Peyer's patch (tissue), 4 donors: ENCODE measurements around the gene RPS16. TPM values are rescaled to one million over a fixed set of nuclear protein-coding genes. Genes with fewer than 3 reads are reported as not detected.

Source experiments
- DNase-seq, 3 donors: peaks; one replicate each; pipeline ENCODE4 v3.0.0-alpha.2; 2017 to 2019
- H3K27ac ChIP-seq, 4 donors: fragments of 200-600 bp; sonication (generic); one replicate each; pipeline ENCODE4 v1.5.1; 2016 to 2019
- H3K27me3 ChIP-seq, 2 donors: fragments of 200-600 bp; sonication (generic); one replicate each; pipeline ENCODE4 v1.5.1; 2019
- H3K36me3 ChIP-seq, 3 donors: fragments of 200-600 bp; sonication (generic); one replicate each; pipeline ENCODE4 v1.5.1; 2016 to 2019
- H3K4me1 ChIP-seq, 4 donors: fragments of 200-600 bp; sonication (generic); one replicate each; pipeline ENCODE4 v1.5.1; 2016 to 2019
- H3K4me3 ChIP-seq, 4 donors: fragments of 200-600 bp; sonication (generic); 1 replicate in 3 of 4; 2 replicates in 1 of 4; pipeline ENCODE4 v1.5.1; 2016 to 2019; ENCODE audit warnings: mild to moderate bottlenecking in 1 of 4
- H3K9me3 ChIP-seq, 4 donors: fragments of 200-600 bp; sonication (generic); one replicate each; pipeline ENCODE4 v1.5.1; 2016 to 2019; ENCODE audit warnings: mild to moderate bottlenecking in 1 of 4
- CTCF ChIP-seq, 6 experiments: fragments of 450-650 bp in 4 of 6; fragments of 200-600 bp in 2 of 6; sonication (generic) in 1 of 6; IDR thresholded peaks; one replicate each; pipeline ENCODE4 v1.5.1; 2017 to 2019; ENCODE audit warnings: antibody characterized with exemption in 6 of 6, mild to moderate bottlenecking in 3 of 6, moderate library complexity in 1 of 6
- POLR2A ChIP-seq, 2 donors: fragments of 450-650 bp; IDR thresholded peaks; one replicate each; pipeline ENCODE4 v1.5.1; 2017; ENCODE audit warnings: antibody characterized with exemption in 2 of 2, mild to moderate bottlenecking in 2 of 2, moderate library complexity in 2 of 2
- total RNA-seq, 4 donors: library from RNA; depleted of rRNA; stranded (reverse); fragments of >200 nt; gene quantifications; one replicate each; pipeline ENCODE4 v1.1.0, GENCODE V29; 2016

RPS16 gene
- total RNA-seq, 4 donors from 2014 or later, result 443 to 1,406 (median 686) TPM

DNA sequence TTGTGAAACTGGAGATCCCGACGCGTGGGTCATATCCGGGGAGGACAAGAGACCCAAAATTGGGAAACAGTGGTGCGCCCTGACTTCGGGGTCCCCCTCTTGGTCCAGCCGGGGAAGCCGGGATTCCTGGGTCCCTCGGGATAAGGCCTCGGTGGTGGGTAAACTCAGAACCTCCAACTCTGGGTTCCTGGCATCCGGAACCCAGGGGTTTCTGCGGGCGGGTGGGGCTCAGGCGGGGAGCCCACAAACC is 28.4 kb downstream of the RPS16 start:
- Histone ChIP-seq H3K4me3 (peak overlapping the region; percentile 78 to 96 (median 92)), H3K27me3 (no peaks in the 10 kb centered on the region), H3K27ac (peak overlapping the region; percentile 98 to 100 (median 100)), H3K36me3 (peaks cover 0 to 20% (median 4%) of the 10 kb centered on the region in 3 donors), H3K9me3 (no peaks in the 10 kb centered on the region), H3K4me1 (peaks cover 0 to 42% (median 31%) of the 10 kb centered on the region in 4 donors)
- DNase-seq, result no peak
- TF ChIP-seq POLR2A (IDR thresholded peaks at IDR 0.05) (no peak), CTCF (IDR thresholded peaks at IDR 0.05) (no peak)

DNA sequence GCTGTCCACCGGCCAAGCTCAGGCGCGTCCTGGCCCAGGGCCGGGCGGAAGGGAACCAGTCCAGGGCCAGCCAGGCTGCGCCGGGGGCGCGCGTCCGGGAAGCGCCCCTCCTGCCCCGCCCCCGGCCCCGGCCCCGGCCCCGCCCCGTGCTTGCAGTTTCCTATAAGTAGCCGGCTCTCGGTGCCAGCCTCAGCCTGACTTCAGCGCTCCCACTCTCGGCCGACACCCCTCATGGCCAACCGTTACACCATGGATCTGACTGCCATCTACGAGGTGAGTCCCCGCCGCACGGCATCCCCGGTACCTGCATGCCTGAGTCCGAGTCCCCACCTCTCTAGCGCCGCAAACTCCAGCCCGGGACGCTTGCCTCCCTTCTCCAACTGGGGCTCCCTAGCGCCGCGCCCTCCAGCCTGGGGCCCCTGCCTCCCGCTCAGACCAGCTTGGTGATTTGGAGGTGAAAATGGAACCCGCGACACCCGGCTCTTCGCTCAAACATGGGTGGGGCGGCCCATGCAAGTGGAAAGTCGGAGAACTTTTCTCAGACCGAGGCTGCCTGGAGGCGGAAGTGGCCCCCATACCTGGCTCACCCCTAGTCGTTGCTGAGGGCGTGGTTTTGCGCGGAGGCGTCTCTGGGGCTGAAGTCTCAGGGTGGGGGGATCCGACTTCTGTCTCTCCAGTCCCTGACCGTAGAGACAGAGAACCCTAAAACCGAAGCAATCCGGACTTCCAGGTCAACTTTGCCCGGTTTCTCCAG is 28.9 kb downstream of the RPS16 start, which contains the start of gene ZFP36:
Gene ZFP36, plus strand, starts transcription at position 192 of the 754 bp plus-strand sequence. Its CDS starts 58 bp downstream, at position 250.
- Histone ChIP-seq H3K4me1 (peaks cover 1 to 47% (median 36%) of the 10 kb centered on the region in 4 donors), H3K4me3 (peak within 1 kb of the TSS; percentile 78 to 96 (median 92)), H3K27ac (peak within 1 kb of the TSS; percentile 98 to 100 (median 100)), H3K27me3 (no peaks in the 10 kb centered on the region), H3K9me3 (no peaks in the 10 kb centered on the region), H3K36me3 (peaks cover 0 to 20% (median 4%) of the 10 kb centered on the region in 3 donors)
- TF ChIP-seq CTCF (IDR thresholded peaks at IDR 0.05) (peak in 2 of 6 experiments; percentile 11 to 12), POLR2A (IDR thresholded peaks at IDR 0.05) (peak; percentile 99 to 100)
- peak; percentile 95 to 97 (median 96) for DNase-seq

GRCh38 chr19:39405958-39406655 is 29.6 kb downstream of the RPS16 start:
- H3K27me3 ChIP-seq, result no peaks in the 10 kb centered on the region
- peaks cover 0 to 20% (median 4%) of the 10 kb centered on the region in 3 donors for H3K36me3 ChIP-seq
- peak overlapping the region; percentile 78 to 96 (median 92) for H3K4me3 ChIP-seq
- H3K9me3 ChIP-seq, result no peaks in the 10 kb centered on the region
- H3K27ac ChIP-seq, result peak overlapping the region; percentile 98 to 100 (median 100)
- DNase-seq, result peak in 2 of 3 donors; percentile 95 to 96
- peaks cover 5 to 48% (median 38%) of the 10 kb centered on the region in 4 donors for H3K4me1 ChIP-seq
- no peak for TF ChIP-seq CTCF (IDR thresholded peaks at IDR 0.05)
- peak in 1 of 2 donors; percentile 49 for TF ChIP-seq POLR2A (IDR thresholded peaks at IDR 0.05)

GRCh38 chr19:39405261-39405957 is 30.3 kb downstream of the RPS16 start:
- peaks cover 0 to 20% (median 4%) of the 10 kb centered on the region in 3 donors for H3K36me3 ChIP-seq
- peak in 1 of 3 donors; percentile 55 for DNase-seq
- H3K27me3 ChIP-seq, result no peaks in the 10 kb centered on the region
- H3K4me1 ChIP-seq, result peaks cover 9 to 48% (median 40%) of the 10 kb centered on the region in 4 donors
- H3K4me3 ChIP-seq, result peak overlapping the region in 2 of 4 donors; percentile 78 to 96
- no peak for TF ChIP-seq CTCF (IDR thresholded peaks at IDR 0.05)
- no peak for TF ChIP-seq POLR2A (IDR thresholded peaks at IDR 0.05)
- peak overlapping the region; percentile 98 to 100 (median 100) for H3K27ac ChIP-seq
- no peaks in the 10 kb centered on the region for H3K9me3 ChIP-seq
